Stimulated activated CD8-positive, alpha-beta memory T cell treated with anti-CD3 and anti-CD28 coated beads, Interleukin-4, amount 100 ng/mL, for 48 hours (primary cell): ENCODE results near the gene CSPG4.
"Not testable (repeated sequence)": the region's sequence is repeated elsewhere in the genome, so short reads cannot be mapped to it uniquely, and the experiment has no call there.

Experiments
- DNase-seq: peaks from one replicate; pipeline ENCODE4 v3.0.0-alpha.2; 2020

CSPG4 gene

DNA sequence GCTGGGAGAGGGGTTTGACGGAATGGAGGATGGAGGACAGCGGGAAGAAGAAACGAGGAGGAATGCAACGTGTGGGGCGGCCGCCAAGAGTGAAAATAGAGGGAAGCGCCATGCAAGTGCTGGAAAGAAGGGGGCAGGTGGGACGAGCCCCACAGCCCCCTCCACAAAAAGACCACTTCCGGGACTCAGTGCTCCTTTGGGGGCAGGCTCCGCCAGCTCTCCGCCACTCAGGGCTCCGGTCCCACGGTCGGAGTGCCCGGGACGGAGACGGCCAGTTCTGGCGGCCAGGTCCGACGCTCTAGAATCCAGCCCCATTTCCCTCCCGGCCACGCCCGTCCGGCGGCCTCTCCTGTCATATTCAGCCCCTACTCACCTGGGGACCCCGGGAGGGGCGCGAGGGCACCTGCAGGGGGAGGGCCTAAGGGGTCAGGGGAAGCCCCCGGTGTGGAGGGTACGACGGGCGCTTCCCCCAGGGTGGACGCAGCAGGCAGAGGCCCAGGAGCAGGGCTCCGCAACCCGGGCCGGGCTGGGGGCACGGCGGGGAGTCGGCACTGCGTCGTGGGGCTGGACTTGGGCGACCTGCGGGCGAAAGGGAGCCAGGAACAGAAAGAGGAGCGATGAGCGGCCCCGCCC lies 25.5 kb upstream of the CSPG4 start:
- DNase-seq, result no peak

DNA sequence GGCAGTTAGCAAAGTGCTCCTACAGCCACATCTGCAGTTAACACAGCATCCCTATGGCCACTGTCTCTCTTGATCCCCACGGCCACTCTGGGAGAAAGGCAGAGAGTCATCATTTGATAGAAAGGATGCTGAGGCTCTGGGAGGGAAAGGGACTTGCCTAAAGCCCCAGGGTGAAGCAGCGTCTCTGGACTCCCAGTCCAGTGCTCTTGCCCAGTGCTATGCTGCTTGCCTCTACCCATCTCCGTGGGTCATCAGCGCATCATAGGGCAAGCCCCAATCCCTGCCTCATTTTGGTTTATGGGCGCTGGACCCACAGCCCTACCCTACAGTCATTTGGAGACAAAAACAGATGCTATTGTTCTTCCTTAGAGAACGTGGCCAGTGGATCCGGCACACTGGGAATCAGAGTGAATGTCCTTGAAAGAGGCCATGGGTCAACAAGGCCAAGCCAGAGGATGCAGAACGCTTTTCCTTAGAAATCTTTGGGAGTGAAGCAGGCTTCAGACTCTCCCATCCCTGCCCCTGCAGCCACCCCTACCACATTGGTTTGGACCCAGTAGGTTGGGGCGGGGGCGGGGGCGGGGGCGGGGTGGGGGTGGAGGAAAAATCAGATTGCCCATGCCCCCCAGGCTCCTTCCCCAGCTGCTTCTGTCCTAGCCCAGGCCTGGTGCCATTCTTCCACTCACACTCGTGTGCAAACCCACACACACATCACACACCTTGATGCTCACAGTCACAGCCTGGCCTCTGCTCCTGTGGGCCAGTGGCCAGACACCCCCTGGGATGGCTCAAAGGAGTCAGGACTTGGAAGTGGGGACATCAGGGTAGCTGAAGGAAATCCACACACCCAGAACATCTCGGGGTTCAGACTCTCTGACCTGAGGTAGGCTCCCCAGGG lies 24.7 kb upstream of the CSPG4 start:
- DNase-seq, result not testable (repeated sequence)

DNA sequence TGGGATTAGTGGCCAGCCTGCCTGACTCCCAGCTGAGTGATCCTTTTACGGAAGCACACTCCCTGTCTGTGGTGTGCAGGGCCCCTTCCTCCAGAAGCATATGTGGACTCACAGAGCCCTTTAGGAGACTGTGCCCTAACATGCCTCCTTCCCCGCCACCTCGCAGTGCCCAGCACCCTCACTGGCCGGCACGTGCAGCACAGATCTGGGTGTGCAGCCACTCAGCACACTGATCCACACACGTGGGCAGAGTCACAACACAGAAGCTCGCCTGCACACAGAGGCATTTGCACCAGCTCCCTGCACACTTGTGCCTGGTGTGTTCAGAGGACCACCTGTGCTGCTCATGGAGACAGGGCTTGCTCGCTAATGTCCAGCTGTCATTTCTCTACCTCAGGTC lies 23.6 kb upstream of the CSPG4 start:
- no peak for DNase-seq

DNA sequence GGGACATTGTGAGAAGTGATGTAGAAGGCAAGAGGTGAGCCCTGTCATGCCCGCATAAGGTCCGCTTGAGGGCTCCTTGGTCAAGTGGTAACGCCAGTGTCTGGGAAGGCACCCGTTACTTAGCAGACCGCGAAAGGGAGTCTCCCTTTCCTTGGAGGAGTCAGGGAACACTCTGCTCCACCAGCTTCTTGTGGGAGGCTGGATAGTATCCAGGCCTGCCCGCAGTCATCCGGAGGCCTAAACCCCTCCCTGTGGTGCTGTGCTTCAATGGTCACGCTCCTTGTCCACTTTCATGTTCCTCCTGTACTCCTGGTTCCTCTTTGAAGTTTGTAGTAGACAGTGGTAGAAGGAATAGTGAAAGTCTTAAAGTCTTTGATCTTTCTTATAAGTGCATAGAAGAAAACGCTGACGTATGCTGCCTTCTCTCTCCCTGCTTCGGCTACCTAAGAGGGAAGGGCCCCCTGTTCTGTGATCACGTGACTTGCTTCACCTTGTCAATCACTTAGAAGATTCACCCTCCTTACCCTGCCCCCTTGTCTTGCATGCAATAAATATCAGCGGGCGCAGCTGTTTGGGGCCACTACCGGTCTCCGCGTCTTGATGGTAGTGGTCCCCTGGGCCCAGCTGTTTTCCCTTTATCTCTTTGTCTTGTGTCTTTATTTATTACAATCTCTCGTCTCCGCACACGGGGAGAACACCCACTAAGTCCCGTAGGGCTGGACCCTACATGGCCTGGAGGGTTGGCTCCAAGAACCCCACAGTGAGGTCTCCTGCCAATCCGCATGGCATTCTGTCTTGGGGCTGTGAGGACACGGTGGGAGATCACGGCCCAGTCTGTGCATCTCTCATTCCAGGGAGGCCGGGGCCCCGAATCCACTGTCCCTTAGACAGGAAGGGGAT lies 22.5 kb upstream of the CSPG4 start:
- DNase-seq, result not testable (repeated sequence)

DNA sequence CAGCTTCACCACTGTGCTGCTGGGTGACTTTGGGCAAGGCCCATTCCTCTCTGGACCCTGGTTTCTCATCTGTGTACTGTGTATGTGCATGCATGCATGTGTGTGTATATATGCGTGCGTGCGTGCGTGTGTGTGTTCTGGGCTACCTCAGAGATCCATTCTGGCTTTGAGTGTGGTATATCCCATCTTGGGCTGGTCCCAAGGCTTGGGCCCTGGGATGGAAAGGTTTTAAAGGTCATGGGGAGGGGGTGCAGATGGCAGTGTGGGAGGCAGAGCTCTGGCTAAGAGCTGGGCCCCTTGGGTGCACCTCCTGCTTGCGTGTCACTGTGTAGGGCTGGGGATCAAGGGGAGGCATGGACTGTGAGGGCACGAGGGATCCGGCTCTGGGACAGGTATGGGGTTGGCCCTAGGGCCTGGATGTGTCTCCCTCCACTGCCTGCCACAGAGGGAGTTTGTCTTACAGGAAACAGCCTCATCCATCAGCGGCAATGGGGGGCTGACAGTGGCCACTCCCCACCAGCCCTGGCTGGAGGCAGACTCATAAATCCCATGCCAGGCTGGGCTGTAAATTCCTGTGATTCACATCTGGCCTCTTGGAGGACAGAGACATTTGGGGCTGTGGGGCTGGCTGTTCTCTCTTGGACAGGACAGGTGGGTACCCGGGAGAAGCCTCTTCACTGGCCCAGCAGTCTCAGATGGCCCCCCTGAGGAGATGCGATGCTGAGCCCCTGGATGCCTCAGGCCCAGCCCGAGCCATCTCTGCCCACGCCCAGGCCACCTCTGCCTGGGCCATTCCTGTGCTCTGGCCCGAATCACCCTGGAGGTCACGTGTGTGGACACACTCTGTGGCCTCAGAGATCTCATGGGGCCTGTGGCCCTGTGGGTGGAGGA lies 21.4 kb upstream of the CSPG4 start:
- DNase-seq, result no peak

DNA sequence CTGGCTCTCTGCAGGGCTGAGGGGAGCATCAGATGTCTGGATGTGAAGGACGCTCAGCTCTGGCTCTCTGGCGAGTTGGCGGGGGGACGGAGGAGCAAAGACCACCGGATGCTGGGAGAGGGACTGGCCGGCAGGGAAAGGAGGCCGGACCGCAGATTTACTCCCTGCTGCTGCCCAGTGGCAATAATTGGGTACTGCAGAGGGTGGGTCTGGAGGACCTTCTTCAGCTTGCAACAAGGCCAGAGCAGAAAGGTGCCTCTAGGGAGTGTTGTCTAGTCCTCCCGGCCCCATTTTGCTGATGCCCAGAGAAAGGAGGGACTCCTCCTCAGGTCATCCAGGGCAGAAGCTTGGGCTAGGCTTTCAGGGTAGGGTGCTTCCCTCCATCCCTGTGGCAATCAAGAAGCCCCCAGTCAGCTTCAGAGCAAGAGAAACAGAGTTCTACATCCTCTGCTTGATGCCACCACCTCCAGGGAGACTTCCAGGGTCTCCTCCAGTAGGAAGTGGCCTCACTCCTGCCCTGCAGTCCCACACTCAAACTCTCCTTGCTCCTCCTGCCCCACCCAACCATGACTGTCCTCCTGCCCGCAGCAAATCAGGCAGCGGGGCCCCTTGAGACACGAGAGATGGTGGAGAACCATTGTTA lies 20.3 kb upstream of the CSPG4 start:
- peak; percentile 78 for DNase-seq

DNA sequence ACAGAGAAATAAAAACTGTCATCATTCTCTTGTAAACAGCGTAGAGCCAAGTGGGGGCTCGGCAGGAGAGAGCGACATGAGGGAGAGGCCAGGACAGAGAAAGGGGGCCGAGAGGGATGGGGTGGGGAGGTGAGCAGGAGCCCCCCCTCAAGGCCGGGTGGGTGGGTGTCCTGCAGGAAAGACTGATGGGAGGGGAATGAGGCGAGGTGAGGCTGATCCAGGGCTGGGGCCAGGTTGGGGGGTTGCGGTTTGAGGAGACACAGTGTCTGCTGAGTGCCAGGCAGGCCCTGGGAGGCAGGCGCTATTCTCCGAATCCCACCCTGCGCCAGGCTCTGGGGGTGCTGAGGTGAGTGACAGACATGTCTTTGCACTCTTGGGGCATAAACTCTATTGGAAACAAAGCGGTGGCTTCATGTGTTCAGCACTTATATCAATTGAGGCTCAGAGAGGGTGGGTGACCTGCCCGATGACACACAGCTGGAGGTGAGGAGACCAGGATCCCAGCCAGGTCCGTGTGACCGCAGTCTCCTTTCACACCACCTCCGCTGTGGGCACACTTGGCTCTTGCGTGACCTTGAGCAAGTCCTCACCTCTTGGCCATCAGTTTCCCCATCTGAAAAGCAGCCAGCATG lies 19.6 kb upstream of the CSPG4 start:
- no peak for DNase-seq

DNA sequence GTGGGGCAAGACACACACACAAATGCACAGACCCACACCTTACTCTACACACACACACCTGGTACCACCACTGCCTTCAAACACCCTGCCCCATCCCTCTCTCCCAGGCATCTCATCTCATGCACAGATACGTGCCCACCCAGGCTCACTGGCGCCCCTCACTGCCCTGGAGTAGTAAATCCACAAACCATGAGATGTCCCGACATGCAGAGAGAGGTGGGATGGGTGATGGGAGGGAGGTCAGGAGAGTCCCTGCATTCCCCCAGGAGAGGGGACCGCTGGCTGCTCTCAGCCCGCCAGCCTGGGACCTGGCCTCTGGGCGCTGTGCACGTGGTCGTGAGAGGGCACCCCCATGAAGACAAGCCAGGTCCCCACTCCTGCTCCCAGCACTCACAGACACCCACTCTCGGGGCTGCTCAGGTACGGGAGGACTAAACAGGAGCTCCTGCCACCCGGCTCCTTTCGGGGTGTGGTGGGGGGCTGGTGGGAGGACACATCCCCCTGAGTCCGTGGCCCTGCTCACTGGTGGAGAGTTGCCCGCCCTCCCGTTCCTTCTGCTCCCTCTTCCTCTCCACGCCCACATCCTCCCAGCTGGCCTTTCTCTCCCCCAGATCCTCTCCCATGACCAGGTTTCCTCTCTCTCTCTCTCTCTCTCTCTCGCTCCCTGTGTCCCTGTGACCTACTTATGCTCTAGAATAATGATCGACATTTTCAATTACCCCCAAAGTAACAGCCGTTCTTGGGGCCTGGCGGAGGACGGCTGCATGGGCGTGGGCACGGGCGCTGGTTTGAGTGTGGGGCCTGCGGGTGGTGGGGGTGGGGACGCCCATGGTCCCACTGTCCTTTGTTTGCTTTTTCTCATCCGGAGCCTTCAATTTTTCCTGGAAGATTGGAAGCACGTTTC lies 18.9 kb upstream of the CSPG4 start:
- DNase-seq, result no peak

DNA sequence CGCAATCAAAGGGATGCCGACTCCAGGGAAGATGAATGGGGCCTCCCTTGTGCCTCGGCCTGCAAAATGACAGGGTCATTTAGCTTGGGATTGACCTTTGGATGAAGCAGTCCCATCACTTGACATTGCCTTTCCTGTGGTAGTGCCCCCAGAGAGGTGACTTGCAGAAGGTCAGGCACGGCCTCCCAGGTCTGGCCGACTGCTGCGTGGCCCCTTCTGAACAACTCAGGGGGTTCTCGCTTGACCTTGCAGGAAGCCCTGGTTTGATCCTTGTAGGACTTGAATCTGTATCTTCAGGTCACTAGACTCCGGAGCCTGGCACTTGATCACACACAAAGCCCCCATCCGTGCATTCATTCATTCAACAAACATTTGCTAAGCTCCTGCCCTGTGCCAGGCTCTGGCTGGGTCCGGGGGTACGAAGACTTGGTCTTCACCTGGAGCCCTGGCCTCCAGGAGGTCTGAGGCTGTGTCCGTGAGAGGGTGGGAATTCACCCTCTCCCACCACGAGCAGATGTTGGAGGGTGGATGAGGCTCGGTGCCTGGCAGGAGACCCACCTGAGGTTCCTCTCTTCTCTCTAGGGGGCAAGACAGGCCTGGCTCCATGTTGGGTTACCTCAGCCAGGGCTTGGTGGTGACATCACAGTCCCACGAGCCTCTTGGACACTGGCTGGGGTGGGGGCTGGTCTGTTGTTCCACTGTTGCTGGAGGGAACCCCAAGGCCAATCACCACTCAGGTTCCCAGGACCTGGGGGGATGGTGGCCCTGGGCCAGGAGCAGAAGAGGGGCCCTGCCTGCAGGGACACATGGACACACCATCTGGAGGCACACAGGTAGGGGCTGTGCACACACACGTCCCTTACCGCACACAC lies 18.0 kb upstream of the CSPG4 start:
- DNase-seq, result not testable (repeated sequence)

DNA sequence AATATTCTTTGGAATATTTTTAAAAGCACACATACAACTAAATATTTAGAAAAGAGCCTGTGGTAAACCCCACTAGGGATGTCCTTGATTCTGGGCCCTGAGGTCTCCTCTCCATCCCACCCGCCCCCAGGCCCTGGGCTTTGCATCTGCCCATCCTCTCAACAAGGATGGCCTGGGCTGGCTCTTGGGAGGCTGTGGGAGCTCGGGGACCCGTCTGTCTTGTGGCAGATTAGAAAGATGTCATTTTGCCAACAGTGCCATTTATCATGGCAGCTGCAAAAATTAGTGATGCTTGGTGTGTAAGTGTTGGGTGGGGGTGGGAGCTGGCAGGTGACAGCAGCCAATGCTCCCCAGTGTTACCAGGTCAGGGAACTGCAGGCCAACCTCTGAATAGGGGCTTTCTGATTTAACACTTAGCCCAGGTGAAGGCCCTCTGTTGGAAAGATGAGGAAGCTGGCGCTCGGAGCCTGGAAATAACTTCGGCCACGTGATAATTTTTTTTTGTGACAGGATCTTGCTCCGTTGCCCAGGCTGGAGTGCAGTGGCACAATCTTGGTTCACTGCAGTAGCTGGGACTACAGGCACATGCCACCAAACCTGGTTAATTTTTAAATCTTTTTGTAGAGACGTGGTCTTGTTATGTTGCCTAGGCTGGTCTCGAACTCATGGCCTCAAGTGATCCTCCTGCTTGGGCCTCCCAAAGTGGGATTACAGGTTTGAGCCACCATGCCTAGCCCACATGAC lies 16.9 kb upstream of the CSPG4 start:
- DNase-seq, result no peak

DNA sequence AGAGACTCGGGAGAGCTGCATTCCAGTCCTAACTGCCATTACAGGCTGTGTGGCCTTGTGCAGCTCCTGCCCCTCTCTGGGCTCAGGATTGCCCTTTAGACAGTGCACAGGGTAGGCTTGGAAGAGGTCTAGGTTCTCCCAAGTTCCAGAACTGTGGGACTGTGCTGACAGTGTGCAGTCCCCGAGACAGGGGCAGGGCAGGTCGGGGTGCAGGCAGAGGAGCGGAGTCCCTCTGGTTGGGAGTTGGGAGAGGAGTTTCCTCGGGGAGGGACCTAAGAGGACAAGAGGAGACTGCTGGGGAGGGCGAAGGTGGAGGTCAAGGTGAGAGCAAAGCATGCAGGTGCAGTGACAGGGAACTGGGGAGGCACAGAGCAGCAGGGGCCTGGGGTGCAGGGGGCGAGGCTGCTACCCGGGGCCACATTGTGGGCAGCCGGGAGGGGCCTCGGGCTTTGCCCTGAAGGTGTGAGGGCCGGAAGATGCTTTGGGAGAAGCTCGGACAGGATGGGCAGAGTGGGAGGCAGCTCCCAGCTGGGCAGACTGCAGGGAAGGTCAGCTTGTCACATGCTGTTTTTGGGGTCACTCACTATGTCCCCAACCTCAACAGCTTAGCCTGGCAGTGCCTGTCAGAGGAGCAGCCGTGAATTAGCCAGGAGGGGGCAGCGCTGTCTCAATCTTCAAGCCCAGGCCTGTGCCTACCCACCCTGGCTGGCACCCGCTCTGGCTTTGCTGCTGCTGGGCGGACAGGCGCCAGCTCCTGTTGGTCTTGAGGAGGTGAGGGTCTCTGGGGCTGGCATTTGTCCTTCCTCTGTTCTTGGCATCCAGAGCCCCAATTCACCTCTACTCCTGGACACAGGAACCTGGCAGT lies 15.4 kb upstream of the CSPG4 start:
- DNase-seq, result peak; percentile 81

DNA sequence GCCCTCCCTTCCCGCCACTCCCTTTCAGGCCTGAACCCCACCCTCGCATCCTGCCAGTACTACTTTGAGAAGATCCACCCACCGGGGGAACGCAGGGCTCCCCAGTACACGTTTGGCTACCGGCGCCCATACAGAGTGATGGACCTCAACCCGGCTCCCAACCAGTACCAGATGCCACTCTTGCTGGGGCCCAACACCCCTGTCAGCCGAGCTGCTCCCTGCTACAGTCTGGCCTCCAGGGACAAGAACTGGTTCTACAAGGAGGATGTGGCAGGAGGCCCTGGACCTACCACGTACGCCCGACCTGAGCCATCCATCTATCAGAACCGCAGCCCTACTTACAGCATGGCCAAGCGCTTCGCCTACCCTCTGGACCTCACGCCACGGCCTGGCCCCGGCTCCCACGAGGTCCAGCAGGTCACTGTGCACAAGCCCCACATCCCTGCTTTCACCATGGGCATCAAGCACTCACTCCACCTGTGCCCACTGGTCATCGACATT lies 14.4 kb upstream of the CSPG4 start:
- DNase-seq, result no peak

DNA sequence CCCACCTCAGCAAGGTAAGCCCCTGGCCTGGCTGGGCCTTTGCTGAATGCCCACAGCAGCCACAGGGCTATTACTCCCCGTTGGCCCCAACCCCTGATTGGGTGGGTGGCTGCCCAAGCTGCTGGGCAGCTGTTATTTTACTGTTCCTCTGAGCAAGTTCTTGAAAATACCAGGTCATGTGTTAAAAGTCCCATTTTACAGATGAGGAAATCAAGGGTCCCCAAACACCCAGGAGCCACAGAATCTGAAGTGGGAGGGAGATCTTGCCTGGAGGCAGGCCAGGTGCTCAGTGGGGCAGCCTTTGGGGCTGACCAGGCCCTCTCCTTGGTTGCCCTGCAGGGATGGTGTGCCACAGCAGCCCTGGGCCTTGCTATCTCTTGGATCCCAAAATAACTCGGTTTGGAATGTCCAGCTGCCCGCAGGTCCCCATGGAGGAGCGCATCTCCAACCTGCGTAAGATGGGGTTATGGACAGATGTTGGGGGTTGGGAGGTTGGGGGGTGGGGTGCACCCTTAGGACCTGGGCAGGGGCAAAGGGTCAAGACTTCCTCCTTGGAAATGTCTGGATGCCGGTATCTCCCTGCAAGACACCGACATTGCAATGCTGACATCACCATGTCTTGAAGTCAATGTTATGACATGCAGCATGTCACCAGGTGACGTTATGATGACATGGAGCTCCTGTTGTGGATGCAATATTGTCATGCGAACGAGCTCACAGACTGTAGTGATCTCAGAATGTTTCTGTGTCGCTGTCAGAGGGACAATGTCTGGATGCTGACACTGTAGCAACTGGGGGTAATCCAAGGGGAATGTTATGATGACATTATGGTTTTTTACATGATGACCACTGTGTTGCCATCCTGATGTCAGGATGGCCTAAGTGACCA lies 13.3 kb upstream of the CSPG4 start:
- no peak for DNase-seq

DNA sequence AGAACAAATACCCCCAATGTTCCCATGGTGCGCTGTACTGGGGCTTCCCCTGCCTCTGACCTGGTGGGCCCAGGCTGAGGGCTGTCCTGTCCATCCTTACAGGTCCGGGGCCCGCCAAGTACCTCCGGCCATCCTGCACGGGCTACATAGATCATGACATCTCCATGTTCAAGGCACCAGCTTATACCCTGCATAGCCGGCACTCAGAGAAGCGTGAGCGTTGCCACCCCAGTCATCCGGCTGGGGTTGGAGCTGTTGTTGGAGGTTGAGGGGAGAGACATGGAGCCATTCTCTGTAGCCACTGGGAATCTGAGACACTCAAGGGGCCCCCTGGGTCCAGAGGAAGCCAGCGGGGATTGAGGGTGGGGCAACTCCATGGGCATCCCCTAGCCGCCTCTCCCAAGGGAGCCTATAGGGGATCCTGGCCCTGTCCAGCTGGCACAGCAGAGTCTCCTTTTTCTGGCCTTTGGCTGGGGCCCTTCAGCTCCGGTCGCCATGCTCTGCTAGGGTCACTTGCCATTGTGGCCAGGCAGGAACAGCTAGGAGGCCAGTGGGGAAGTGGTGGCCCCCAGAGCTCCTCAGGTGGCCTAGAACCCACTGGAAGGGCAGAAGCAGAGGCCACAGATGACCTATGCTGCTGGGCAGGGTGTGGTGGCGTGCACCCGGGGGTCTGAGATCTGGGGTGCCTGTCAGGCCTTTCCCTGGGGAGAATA lies 12.5 kb upstream of the CSPG4 start:
- no peak for DNase-seq
